HEK293 (cell line): Measurements from ENCODE around the gene ICOS.

Source experiments
- HOXD13 ChIP-seq: sonication (generic); formaldehyde crosslinking; IDR thresholded peaks from 2 replicates; pipeline ENCODE4 v1.8.0; 2022; ENCODE audit warnings: missing genetic modification reagents, borderline replicate concordance
- ZNF2 ChIP-seq: fragments of 450-650 bp; formaldehyde crosslinking; IDR thresholded peaks from 2 replicates; pipeline ENCODE4 v1.5.1; 2016; ENCODE audit warnings: missing biosample characterization, missing genetic modification characterization
- TF ChIP-seq, protein P1 (sequence below): fragments of 450-650 bp; formaldehyde crosslinking; optimal IDR thresholded peaks from 2 replicates; pipeline ENCODE3; 2016; ENCODE audit warnings: missing biosample characterization, mild to moderate bottlenecking, missing genetic modification characterization

- no peak for TF ChIP-seq ZNF2 (tag by site-specific recombination)
- TF ChIP-seq, protein P1, sequence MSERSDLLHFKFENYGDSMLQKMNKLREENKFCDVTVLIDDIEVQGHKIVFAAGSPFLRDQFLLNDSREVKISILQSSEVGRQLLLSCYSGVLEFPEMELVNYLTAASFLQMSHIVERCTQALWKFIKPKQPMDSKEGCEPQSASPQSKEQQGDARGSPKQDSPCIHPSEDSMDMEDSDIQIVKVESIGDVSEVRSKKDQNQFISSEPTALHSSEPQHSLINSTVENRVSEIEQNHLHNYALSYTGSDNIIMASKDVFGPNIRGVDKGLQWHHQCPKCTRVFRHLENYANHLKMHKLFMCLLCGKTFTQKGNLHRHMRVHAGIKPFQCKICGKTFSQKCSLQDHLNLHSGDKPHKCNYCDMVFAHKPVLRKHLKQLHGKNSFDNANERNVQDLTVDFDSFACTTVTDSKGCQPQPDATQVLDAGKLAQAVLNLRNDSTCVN, result no peak
- TF ChIP-seq HOXD13 (CRISPR knock-in tag), result no peak
These were observed 46.6 kb downstream of the ICOS start for GRCh38 chr2:203983064-203983715.
